BE2C (cell line): ENCODE data around the gene ZNF79.

Experiments
- DNase-seq: peaks from one replicate; pipeline ENCODE4 v3.0.0-alpha.2; 2020
- H3K27me3 ChIP-seq: fragments of 250-450 bp; sonication (Bioruptor Pico); 2 replicates; pipeline ENCODE4 v1.5.1; 2020; ENCODE audit warnings: mild to moderate bottlenecking
- H3K36me3 ChIP-seq: fragments of 250-450 bp; sonication (Bioruptor Pico); 2 replicates; pipeline ENCODE4 v1.5.1; 2020; ENCODE audit warnings: mild to moderate bottlenecking
- H3K4me1 ChIP-seq: fragments of 250-450 bp; sonication (Bioruptor Pico); 2 replicates; pipeline ENCODE4 v1.5.1; 2020
- H3K4me3 ChIP-seq: 2 replicates; pipeline ENCODE4 v1.5.1; 2011; ENCODE audit warnings: low read depth, low read length
- H3K9me3 ChIP-seq: fragments of 250-450 bp; sonication (Bioruptor Pico); 2 replicates; pipeline ENCODE4 v1.5.1; 2020
- TF ChIP-seq, protein P1 (sequence below): IDR thresholded peaks from 2 replicates; pipeline ENCODE4 v1.5.1; 2012; ENCODE audit warnings: mild to moderate bottlenecking, low read depth, low read length

Gene ZNF79

DNA sequence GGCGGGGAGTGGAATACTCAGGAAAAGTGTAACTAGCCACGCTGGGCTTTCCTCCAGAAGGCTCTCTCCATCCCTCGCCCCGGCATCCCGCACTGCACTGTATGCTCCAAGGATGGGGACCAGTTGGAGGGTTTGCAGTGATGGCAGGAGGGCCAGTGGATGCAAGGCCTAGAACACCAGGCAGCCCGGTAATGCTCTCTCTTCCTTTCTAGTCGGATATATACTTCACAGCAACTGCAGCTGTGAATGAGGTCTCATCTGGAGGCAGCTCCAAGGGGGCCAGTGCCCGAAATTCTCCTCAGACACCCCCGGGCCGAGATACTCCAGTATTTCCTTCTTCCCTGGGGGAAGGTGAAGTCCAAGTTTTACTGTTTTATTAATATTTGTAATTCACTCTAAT, 37.2 kb upstream of the ZNF79 start:
- Histone ChIP-seq H3K36me3 (no peaks in the 10 kb centered on the region), H3K4me1 (peaks cover 5% of the 10 kb centered on the region), H3K4me3 (no peak overlapping the region), H3K27me3 (no peaks in the 10 kb centered on the region), H3K9me3 (no peaks in the 10 kb centered on the region)
- TF ChIP-seq, protein P1, sequence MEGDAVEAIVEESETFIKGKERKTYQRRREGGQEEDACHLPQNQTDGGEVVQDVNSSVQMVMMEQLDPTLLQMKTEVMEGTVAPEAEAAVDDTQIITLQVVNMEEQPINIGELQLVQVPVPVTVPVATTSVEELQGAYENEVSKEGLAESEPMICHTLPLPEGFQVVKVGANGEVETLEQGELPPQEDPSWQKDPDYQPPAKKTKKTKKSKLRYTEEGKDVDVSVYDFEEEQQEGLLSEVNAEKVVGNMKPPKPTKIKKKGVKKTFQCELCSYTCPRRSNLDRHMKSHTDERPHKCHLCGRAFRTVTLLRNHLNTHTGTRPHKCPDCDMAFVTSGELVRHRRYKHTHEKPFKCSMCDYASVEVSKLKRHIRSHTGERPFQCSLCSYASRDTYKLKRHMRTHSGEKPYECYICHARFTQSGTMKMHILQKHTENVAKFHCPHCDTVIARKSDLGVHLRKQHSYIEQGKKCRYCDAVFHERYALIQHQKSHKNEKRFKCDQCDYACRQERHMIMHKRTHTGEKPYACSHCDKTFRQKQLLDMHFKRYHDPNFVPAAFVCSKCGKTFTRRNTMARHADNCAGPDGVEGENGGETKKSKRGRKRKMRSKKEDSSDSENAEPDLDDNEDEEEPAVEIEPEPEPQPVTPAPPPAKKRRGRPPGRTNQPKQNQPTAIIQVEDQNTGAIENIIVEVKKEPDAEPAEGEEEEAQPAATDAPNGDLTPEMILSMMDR, result no peak
- no peak for DNase-seq

DNA sequence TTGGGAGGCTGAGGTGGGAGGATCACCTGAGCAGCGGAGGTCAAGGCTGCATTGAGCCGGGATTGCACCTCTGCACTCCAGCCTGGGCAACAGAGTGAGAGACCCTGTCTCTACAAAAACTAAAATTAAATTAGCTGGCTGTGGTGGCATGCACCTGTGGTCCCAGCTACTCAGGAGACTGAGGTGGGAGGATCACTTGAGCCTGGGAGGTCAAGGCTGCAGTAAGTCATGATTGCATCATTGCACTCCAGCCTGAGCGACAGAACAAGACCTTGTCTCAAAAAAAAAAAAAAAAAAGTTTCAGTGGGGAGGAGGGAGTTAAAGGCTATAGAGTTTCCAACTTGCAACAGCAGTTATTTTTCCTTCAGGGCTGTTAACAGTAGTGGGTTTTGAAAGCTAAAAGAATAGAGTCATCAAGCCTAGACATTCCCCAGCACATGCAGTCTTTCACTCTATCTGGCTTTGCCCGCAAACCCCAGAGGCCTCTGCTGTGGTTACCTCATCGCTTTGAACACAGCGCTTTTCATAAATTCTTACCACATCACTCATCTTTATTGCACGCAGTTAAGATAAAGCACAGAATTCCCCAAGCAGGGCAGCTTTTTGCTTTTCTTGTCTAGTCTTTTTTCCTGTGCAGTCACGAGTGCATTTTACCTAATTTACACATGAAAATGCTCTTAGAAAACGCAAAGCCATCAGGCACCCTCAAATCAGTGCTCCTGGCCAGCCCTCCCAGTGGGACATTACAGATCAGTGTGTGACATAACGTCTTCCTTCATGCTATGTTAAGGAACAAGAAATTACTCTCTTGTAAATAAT, 35.9 kb upstream of the ZNF79 start:
- TF ChIP-seq, protein P1, result no peak
- Histone ChIP-seq H3K36me3 (no peaks in the 10 kb centered on the region), H3K9me3 (no peaks in the 10 kb centered on the region), H3K27me3 (no peaks in the 10 kb centered on the region), H3K4me1 (peaks cover 5% of the 10 kb centered on the region), H3K4me3 (no peak overlapping the region)
- DNase-seq, result no peak

DNA sequence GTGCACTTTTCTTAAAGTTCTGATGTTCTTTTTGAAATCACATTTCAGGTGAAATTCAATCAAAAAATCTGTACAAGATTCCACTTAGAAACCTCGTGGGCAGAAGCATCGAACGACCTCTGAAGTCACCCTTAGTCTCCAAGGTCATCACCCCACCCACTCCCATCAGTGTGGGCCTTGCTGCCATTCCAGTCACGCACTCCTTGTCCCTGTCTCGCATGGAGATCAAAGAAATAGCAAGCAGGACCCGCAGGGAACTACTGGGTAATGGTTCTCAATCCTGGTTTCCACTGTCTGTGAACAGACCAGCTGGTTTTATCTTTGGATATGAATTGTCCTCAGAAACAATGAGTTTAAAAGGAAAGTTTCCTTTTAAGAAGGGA, 35.3 kb upstream of the ZNF79 start:
- TF ChIP-seq, protein P1, result no peak
- no peaks in the 10 kb centered on the region for H3K27me3 ChIP-seq
- no peak for DNase-seq
- no peak overlapping the region for H3K4me3 ChIP-seq
- no peaks in the 10 kb centered on the region for H3K36me3 ChIP-seq
- H3K4me1 ChIP-seq, result peaks cover 5% of the 10 kb centered on the region
- no peaks in the 10 kb centered on the region for H3K9me3 ChIP-seq

DNA sequence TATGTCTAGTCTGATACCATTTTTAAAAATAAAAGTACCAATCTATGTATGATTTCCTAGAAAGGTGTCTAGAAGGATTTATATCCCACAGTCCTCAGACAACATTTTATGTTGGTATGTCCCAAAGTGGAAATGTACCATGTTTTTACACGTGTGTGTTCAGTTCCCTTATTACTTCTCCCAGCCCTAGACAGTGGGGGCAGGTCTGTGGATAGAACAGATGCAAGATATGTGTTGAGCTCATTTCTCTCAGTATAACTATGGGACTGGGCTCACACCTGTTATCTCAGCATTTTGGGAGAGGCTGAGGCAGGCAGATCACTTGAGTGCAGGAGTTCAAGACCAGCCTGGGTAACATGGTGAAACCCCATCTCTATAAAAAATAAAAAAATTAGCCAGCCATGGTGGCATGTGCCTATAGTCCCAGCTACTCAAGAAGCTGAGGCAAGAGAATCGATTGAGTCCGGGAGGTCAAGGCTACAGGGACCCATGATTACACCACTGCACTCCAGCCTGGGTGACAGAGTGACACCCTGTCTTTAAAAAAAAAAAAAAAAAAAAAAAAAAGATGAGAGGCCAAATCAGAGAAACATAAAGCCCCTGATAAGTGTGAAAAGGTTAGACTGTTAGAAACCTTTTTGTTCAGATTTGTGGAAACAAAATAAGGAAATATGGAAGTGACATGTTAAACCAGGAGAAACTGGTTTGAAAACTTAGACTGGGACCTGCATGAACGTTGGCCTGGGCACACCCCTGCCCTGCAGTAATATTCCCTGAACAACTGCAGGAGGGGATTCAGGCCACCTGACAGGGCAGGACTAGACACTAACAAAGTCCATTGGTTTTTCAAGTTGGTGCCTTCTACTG, 34.6 kb upstream of the ZNF79 start:
- no peak for DNase-seq
- no peaks in the 10 kb centered on the region for H3K27me3 ChIP-seq
- H3K4me1 ChIP-seq, result no peaks in the 10 kb centered on the region; the same call in 1 of the 2 replicates
- TF ChIP-seq, protein P1, result no peak
- H3K4me3 ChIP-seq, result no peak overlapping the region
- H3K9me3 ChIP-seq, result no peaks in the 10 kb centered on the region
- H3K36me3 ChIP-seq, result no peaks in the 10 kb centered on the region

DNA sequence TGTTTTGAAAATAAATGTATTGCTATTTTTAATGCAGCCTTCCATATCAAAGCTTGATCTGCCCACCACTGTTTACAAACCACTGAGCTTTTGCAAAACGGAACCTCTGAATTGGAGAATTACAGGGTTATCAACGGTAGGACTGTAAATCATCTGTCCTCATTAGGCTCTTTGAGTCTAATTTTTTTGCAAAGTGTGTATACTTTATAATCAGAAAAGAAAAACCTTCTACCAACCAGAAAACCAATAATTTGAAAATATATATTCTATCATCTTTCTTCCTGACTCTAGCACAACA, 34.0 kb upstream of the ZNF79 start:
- H3K27me3 ChIP-seq, result no peaks in the 10 kb centered on the region
- H3K36me3 ChIP-seq, result no peaks in the 10 kb centered on the region
- DNase-seq, result no peak
- no peaks in the 10 kb centered on the region for H3K9me3 ChIP-seq
- no peak overlapping the region for H3K4me3 ChIP-seq
- TF ChIP-seq, protein P1, result no peak
- H3K4me1 ChIP-seq, result no peaks in the 10 kb centered on the region; the same call in 1 of the 2 replicates

DNA sequence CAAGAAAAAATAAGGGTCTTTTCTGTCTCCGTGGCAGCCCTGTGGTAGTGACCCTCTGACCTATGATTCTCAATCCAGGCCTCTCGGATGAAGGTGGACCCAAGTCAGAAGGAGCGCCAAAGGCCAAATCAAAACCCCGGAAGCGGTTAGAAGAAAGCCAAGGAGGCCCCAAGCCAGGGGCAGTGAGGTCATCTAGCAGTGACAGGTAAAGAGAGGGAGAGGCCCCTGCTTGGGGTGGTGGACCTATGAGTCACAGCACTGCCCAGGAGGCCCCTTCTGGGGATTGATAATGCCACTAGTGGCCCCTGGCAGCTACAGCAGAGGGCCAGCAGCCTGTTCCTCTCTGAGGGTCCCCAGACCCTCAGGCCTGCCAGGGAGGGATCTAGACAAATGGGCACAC, 33.6 kb upstream of the ZNF79 start:
- no peaks in the 10 kb centered on the region for H3K9me3 ChIP-seq
- no peaks in the 10 kb centered on the region for H3K36me3 ChIP-seq
- TF ChIP-seq, protein P1, result no peak
- H3K4me3 ChIP-seq, result no peak overlapping the region
- no peaks in the 10 kb centered on the region; the same call in 1 of the 2 replicates for H3K4me1 ChIP-seq
- no peak for DNase-seq
- H3K27me3 ChIP-seq, result no peaks in the 10 kb centered on the region
